Right lobe of liver (tissue), 6 donors: ENCODE results near the gene ITPA. TPM values are rescaled to one million over a fixed set of nuclear protein-coding genes. Genes with fewer than 3 reads are reported as not detected.

Experiments used
- ATAC-seq, 4 donors: fragments of 200-7000 bp; cut with Tn5 transposase; one replicate each; pipeline ENCODE4 v1.9.1; 2020; ENCODE audit warnings: mild to moderate bottlenecking in 4 of 4, moderate library complexity in 4 of 4
- DNase-seq, 3 donors: peaks; one replicate each; pipeline ENCODE4 v3.0.0-alpha.2; 2020
- H3K27ac ChIP-seq, 3 donors: fragments of 200-600 bp; one replicate each; pipeline ENCODE4 v1.8.0; 2022
- H3K27me3 ChIP-seq, 2 donors: fragments of 200-600 bp; one replicate each; pipeline ENCODE4 v1.8.0; 2022
- H3K36me3 ChIP-seq, 4 donors: fragments of 200-600 bp; sonication (generic) in 1 of 4; one replicate each; pipeline versions ENCODE4 v1.5.1 to v1.8.0; 2017 to 2022; ENCODE audit warnings: control low read depth in 1 of 4
- H3K4me1 ChIP-seq, 4 donors: fragments of 200-600 bp; sonication (generic) in 1 of 4; one replicate each; pipeline versions ENCODE4 v1.5.1 to v1.8.0; 2017 to 2022; ENCODE audit warnings: control low read depth in 1 of 4
- H3K4me3 ChIP-seq, 3 donors: fragments of 200-600 bp; one replicate each; pipeline ENCODE4 v1.8.0; 2022
- H3K9me3 ChIP-seq, 4 donors: fragments of 200-600 bp; sonication (generic) in 1 of 4; one replicate each; pipeline versions ENCODE4 v1.5.1 to v1.8.0; 2017 to 2022; ENCODE audit warnings: control low read depth in 1 of 4
- CTCF ChIP-seq, 4 donors: fragments of 200-600 bp in 3 of 4; fragments of 450-650 bp in 1 of 4; IDR thresholded peaks; one replicate each; pipeline versions ENCODE4 v1.5.1 to v1.8.0; 2016 to 2022; ENCODE audit warnings: antibody characterized with exemption in 4 of 4, mild to moderate bottlenecking in 2 of 4
- POLR2A ChIP-seq: fragments of 450-650 bp; IDR thresholded peaks from one replicate; pipeline ENCODE4 v1.6.1; 2017; ENCODE audit warnings: antibody characterized with exemption, mild to moderate bottlenecking
- WGBS: methylation state at CpG from one replicate; pipeline ENCODE4 v1.1.6; 2018; ENCODE audit warnings: low coverage, low lambda C conversion rate; ENCODE audit not compliant: insufficient coverage; ENCODE audit errors: missing lambda C conversion rate; 5-methylcytosine and 5-hydroxymethylcytosine counted together
- intact Hi-C, 2 donors: fragments of 100-400 bp; cut with DNase I; formaldehyde crosslinking; loops; one replicate each; pipeline versions ENCODE4 v1.11.2 to v1.14.1; 2022
- total RNA-seq, 6 experiments: library from RNA; depleted of rRNA in 2 of 6; stranded (reverse); fragments of >200 nt in 2 of 6; fragmentation: NEBNext Ultra II Directional in 3 of 6; extraction: Animal tissue kit (Norgen Biotek cat#: 25700) in 3 of 6; gene quantifications; one replicate each; pipeline versions ENCODE4 v1.1.0 to v1.2.4, GENCODE V29; 2016 to 2023
- donor health status: DM: no; HTN: yes; CAD: no.
- donor health status: DM: no; HTN: no; CAD: no.
- donor health status: DM: no; HTN: no; CAD: no.
- donor health status: DM: no; HTN: yes; CAD: no.
- donor health status: DM: no; HTN: yes; CAD: no.

ITPA gene
- total RNA-seq, 6 experiments from 2014 or later = 17.5 to 38.8 (median 26.7) TPM

GRCh38 chr20:3223994-3224680 lies 14.8 kb downstream of the ITPA start:
- Histone ChIP-seq H3K36me3 (peaks cover 0 to 26% (median under 1%) of the 10 kb centered on the region in 4 donors), H3K4me3 (no peak overlapping the region), H3K27me3 (no peaks in the 10 kb centered on the region), H3K9me3 (no peaks in the 10 kb centered on the region), H3K27ac (no peak overlapping the region), H3K4me1 (no peaks in the 10 kb centered on the region)
- WGBS = no CpG with 5 or more reads among the region's 20 CpGs
- intact Hi-C loops = loop anchor here in 1 of 2 donors (10.0 kb wide), 1 partner anchor 91 kb away; no protein-coding TSS in a partner anchor
- no peak for ATAC-seq
- no peak for TF ChIP-seq CTCF (IDR thresholded peaks at IDR 0.05)
- TF ChIP-seq POLR2A = no peak
- DNase-seq = no peak

GRCh38 chr20:3224681-3225421 lies 15.6 kb downstream of the ITPA start:
- Histone ChIP-seq H3K36me3 (peaks cover 0 to 26% (median under 1%) of the 10 kb centered on the region in 4 donors), H3K9me3 (no peaks in the 10 kb centered on the region), H3K4me1 (no peaks in the 10 kb centered on the region), H3K27ac (no peak overlapping the region), H3K27me3 (no peaks in the 10 kb centered on the region), H3K4me3 (no peak overlapping the region)
- DNase-seq (no peak), ATAC-seq (peak in 3 of 4 donors; percentile 5 to 25 (median 6))
- intact Hi-C loops = loop anchor here in 1 of 2 donors (10.0 kb wide), 1 partner anchor 90 kb away; no protein-coding TSS in a partner anchor
- TF ChIP-seq CTCF (IDR thresholded peaks at IDR 0.05) = no peak
- no peak for TF ChIP-seq POLR2A
- WGBS = 87% methylated on average over 3 of the region's 8 CpGs

GRCh38 chr20:3226093-3226492 lies 16.8 kb downstream of the ITPA start:
- intact Hi-C loops = loop anchor here in 1 of 2 donors (10.0 kb wide), 1 partner anchor 89 kb away; no protein-coding TSS in a partner anchor
- Histone ChIP-seq H3K27ac (no peak overlapping the region), H3K27me3 (no peaks in the 10 kb centered on the region), H3K36me3 (peaks cover 0 to 15% (median under 1%) of the 10 kb centered on the region in 4 donors), H3K4me1 (no peaks in the 10 kb centered on the region), H3K9me3 (no peaks in the 10 kb centered on the region), H3K4me3 (no peak overlapping the region)
- ATAC-seq (no peak), DNase-seq (no peak)
- TF ChIP-seq POLR2A = no peak
- no peak for TF ChIP-seq CTCF (IDR thresholded peaks at IDR 0.05)
- 100% methylated on average over 1 of the region's 10 CpGs for WGBS

- Histone ChIP-seq H3K4me3 (no peak overlapping the region), H3K27me3 (no peaks in the 10 kb centered on the region), H3K4me1 (no peaks in the 10 kb centered on the region), H3K36me3 (peaks cover 0 to 7% (median under 1%) of the 10 kb centered on the region in 4 donors), H3K9me3 (no peaks in the 10 kb centered on the region), H3K27ac (no peak overlapping the region)
- intact Hi-C loops = loop anchor here in 1 of 2 donors (10.0 kb wide), 1 partner anchor 88 kb away; no protein-coding TSS in a partner anchor
- ATAC-seq (no peak), DNase-seq (no peak)
- no CpG with 5 or more reads among the region's 14 CpGs for WGBS
- TF ChIP-seq POLR2A (no peak), CTCF (IDR thresholded peaks at IDR 0.05) (no peak)
Measured at GRCh38 chr20:3226864-3227263, 17.6 kb downstream of the ITPA start.
